ENCODE data around the gene WASF3.

Gene WASF3

GRCh38 chr13:26561067-26561466 lies 3.6 kb downstream of the WASF3 start:
- Histone ChIP-seq H3K36me3 (ENCODE audit: control insufficient read depth in 1 of 2, insufficient read depth in 2 of 2, low read length in 2 of 2) (no peaks in the 10 kb centered on the region), H3K9ac (ENCODE audit: low read depth in 1 of 2, low read length in 2 of 2) (no peak overlapping the region), H3K4me1 (ENCODE audit: control insufficient read depth in 1 of 2, insufficient read depth in 2 of 2, low read length in 2 of 2) (peaks cover 3 to 8% of the 10 kb centered on the region in 2 donors), H3K27me3 (ENCODE audit: control insufficient read depth in 1 of 2, insufficient read depth in 2 of 2, low read length in 2 of 2) (peaks cover 19 to 24% of the 10 kb centered on the region in 2 donors), H3K4me3 (ENCODE audit: low read depth in 1 of 2, low read length in 2 of 2) (no peak overlapping the region), H3K9me3 (ENCODE audit: control insufficient read depth in 1 of 2, low read length in 2 of 2) (no peaks in the 10 kb centered on the region), H3K27ac (ENCODE audit: low read depth, low read length) (no peak overlapping the region)

GRCh38 chr13:26561651-26562511 lies 4.4 kb downstream of the WASF3 start:
- Histone ChIP-seq H3K9me3 (ENCODE audit: control insufficient read depth in 1 of 2, low read length in 2 of 2) (no peaks in the 10 kb centered on the region), H3K4me3 (ENCODE audit: low read depth in 1 of 2, low read length in 2 of 2) (no peak overlapping the region), H3K4me1 (ENCODE audit: control insufficient read depth in 1 of 2, insufficient read depth in 2 of 2, low read length in 2 of 2) (peaks cover 3 to 7% of the 10 kb centered on the region in 2 donors), H3K27me3 (ENCODE audit: control insufficient read depth in 1 of 2, insufficient read depth in 2 of 2, low read length in 2 of 2) (peaks cover 19 to 22% of the 10 kb centered on the region in 2 donors), H3K27ac (ENCODE audit: low read depth, low read length) (no peak overlapping the region), H3K9ac (ENCODE audit: low read depth in 1 of 2, low read length in 2 of 2) (no peak overlapping the region), H3K36me3 (ENCODE audit: control insufficient read depth in 1 of 2, insufficient read depth in 2 of 2, low read length in 2 of 2) (no peaks in the 10 kb centered on the region)

DNA sequence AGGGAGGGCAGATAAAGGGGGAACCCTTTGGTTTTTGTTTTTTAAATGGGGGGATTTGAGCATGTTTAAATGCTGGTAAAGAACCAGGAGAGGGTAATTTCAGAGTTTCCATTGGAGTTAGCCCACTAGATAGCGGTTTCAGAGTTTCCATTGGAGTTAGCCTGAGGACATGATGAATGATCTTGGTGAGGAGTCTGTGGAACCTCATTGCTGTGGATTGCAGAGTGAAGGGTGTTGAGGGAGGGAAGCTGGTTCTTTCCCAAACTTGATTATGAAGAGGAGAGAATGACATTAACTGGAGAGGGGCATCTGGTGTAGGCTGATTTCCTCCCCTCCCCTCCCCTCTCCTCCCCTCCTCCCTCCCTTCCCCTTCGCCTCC lies 5.0 kb downstream of the WASF3 start:
- Histone ChIP-seq H3K27ac (ENCODE audit: low read depth, low read length) (no peak overlapping the region), H3K9ac (ENCODE audit: low read depth in 1 of 2, low read length in 2 of 2) (no peak overlapping the region), H3K4me1 (ENCODE audit: control insufficient read depth in 1 of 2, insufficient read depth in 2 of 2, low read length in 2 of 2) (peaks cover 0 to 3% of the 10 kb centered on the region in 2 donors), H3K4me3 (ENCODE audit: low read depth in 1 of 2, low read length in 2 of 2) (no peak overlapping the region), H3K9me3 (ENCODE audit: control insufficient read depth in 1 of 2, low read length in 2 of 2) (no peaks in the 10 kb centered on the region), H3K27me3 (ENCODE audit: control insufficient read depth in 1 of 2, insufficient read depth in 2 of 2, low read length in 2 of 2) (peaks cover 18 to 19% of the 10 kb centered on the region in 2 donors), H3K36me3 (ENCODE audit: control insufficient read depth in 1 of 2, insufficient read depth in 2 of 2, low read length in 2 of 2) (no peaks in the 10 kb centered on the region)

GRCh38 chr13:26563713-26564112 lies 6.2 kb downstream of the WASF3 start:
- no peaks in the 10 kb centered on the region for H3K9me3 ChIP-seq (ENCODE audit: control insufficient read depth in 1 of 2, low read length in 2 of 2)
- no peak overlapping the region for H3K9ac ChIP-seq (ENCODE audit: low read depth in 1 of 2, low read length in 2 of 2)
- peaks cover 14 to 17% of the 10 kb centered on the region in 2 donors for H3K27me3 ChIP-seq (ENCODE audit: control insufficient read depth in 1 of 2, insufficient read depth in 2 of 2, low read length in 2 of 2)
- H3K4me1 ChIP-seq (ENCODE audit: control insufficient read depth in 1 of 2, insufficient read depth in 2 of 2, low read length in 2 of 2), result no peaks in the 10 kb centered on the region
- no peak overlapping the region for H3K27ac ChIP-seq (ENCODE audit: low read depth, low read length)
- no peak overlapping the region for H3K4me3 ChIP-seq (ENCODE audit: low read depth in 1 of 2, low read length in 2 of 2)
- no peaks in the 10 kb centered on the region for H3K36me3 ChIP-seq (ENCODE audit: control insufficient read depth in 1 of 2, insufficient read depth in 2 of 2, low read length in 2 of 2)

GRCh38 chr13:26568132-26568815 lies 10.8 kb downstream of the WASF3 start:
- Histone ChIP-seq H3K36me3 (ENCODE audit: control insufficient read depth in 1 of 2, insufficient read depth in 2 of 2, low read length in 2 of 2) (no peaks in the 10 kb centered on the region), H3K9ac (ENCODE audit: low read depth in 1 of 2, low read length in 2 of 2) (no peak overlapping the region), H3K4me3 (ENCODE audit: low read depth in 1 of 2, low read length in 2 of 2) (no peak overlapping the region), H3K27ac (ENCODE audit: low read depth, low read length) (no peak overlapping the region), H3K9me3 (ENCODE audit: control insufficient read depth in 1 of 2, low read length in 2 of 2) (no peaks in the 10 kb centered on the region), H3K4me1 (ENCODE audit: control insufficient read depth in 1 of 2, insufficient read depth in 2 of 2, low read length in 2 of 2) (no peaks in the 10 kb centered on the region), H3K27me3 (ENCODE audit: control insufficient read depth in 1 of 2, insufficient read depth in 2 of 2, low read length in 2 of 2) (no peaks in the 10 kb centered on the region)

GRCh38 chr13:26571518-26571917 lies 14.0 kb downstream of the WASF3 start:
- H3K9me3 ChIP-seq (ENCODE audit: control insufficient read depth in 1 of 2, low read length in 2 of 2), result no peaks in the 10 kb centered on the region
- H3K36me3 ChIP-seq (ENCODE audit: control insufficient read depth in 1 of 2, insufficient read depth in 2 of 2, low read length in 2 of 2), result no peaks in the 10 kb centered on the region
- H3K4me3 ChIP-seq (ENCODE audit: low read depth in 1 of 2, low read length in 2 of 2), result no peak overlapping the region
- H3K27ac ChIP-seq (ENCODE audit: low read depth, low read length), result no peak overlapping the region
- H3K4me1 ChIP-seq (ENCODE audit: control insufficient read depth in 1 of 2, insufficient read depth in 2 of 2, low read length in 2 of 2), result no peaks in the 10 kb centered on the region
- H3K27me3 ChIP-seq (ENCODE audit: control insufficient read depth in 1 of 2, insufficient read depth in 2 of 2, low read length in 2 of 2), result no peaks in the 10 kb centered on the region
- H3K9ac ChIP-seq (ENCODE audit: low read depth in 1 of 2, low read length in 2 of 2), result no peak overlapping the region

GRCh38 chr13:26575244-26575643 lies 17.8 kb downstream of the WASF3 start:
- no peaks in the 10 kb centered on the region for H3K27me3 ChIP-seq (ENCODE audit: control insufficient read depth in 1 of 2, insufficient read depth in 2 of 2, low read length in 2 of 2)
- no peaks in the 10 kb centered on the region for H3K9me3 ChIP-seq (ENCODE audit: control insufficient read depth in 1 of 2, low read length in 2 of 2)
- no peaks in the 10 kb centered on the region for H3K4me1 ChIP-seq (ENCODE audit: control insufficient read depth in 1 of 2, insufficient read depth in 2 of 2, low read length in 2 of 2)
- no peak overlapping the region for H3K4me3 ChIP-seq (ENCODE audit: low read depth in 1 of 2, low read length in 2 of 2)
- no peak overlapping the region for H3K27ac ChIP-seq (ENCODE audit: low read depth, low read length)
- no peak overlapping the region for H3K9ac ChIP-seq (ENCODE audit: low read depth in 1 of 2, low read length in 2 of 2)
- H3K36me3 ChIP-seq (ENCODE audit: control insufficient read depth in 1 of 2, insufficient read depth in 2 of 2, low read length in 2 of 2), result no peaks in the 10 kb centered on the region

DNA sequence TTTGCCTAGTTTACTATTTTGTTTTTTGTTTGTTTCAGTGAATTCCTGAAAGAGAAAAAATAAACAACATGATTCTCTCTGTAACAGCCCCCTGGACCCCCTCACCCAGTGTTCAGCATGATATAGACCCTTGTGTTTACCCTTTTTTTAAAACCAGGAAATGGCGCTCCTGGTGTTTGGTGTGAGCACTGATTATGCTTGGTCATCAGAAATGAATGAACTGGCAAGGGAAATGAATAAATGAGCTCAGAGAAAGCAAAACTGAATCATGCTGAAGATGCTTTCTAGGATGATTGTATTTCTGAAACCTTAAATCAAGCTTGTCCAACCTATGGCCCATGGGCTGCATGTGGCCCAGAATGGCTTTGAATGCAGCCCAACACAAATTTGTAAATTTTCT lies 22.1 kb downstream of the WASF3 start:
- H3K9ac ChIP-seq (ENCODE audit: low read depth in 1 of 2, low read length in 2 of 2), result no peak overlapping the region
- no peaks in the 10 kb centered on the region for H3K36me3 ChIP-seq (ENCODE audit: control insufficient read depth in 1 of 2, insufficient read depth in 2 of 2, low read length in 2 of 2)
- H3K4me3 ChIP-seq (ENCODE audit: low read depth in 1 of 2, low read length in 2 of 2), result no peak overlapping the region
- H3K9me3 ChIP-seq (ENCODE audit: control insufficient read depth in 1 of 2, low read length in 2 of 2), result no peaks in the 10 kb centered on the region
- H3K27ac ChIP-seq (ENCODE audit: low read depth, low read length), result no peak overlapping the region
- H3K27me3 ChIP-seq (ENCODE audit: control insufficient read depth in 1 of 2, insufficient read depth in 2 of 2, low read length in 2 of 2), result no peaks in the 10 kb centered on the region
- H3K4me1 ChIP-seq (ENCODE audit: control insufficient read depth in 1 of 2, insufficient read depth in 2 of 2, low read length in 2 of 2), result no peaks in the 10 kb centered on the region

DNA sequence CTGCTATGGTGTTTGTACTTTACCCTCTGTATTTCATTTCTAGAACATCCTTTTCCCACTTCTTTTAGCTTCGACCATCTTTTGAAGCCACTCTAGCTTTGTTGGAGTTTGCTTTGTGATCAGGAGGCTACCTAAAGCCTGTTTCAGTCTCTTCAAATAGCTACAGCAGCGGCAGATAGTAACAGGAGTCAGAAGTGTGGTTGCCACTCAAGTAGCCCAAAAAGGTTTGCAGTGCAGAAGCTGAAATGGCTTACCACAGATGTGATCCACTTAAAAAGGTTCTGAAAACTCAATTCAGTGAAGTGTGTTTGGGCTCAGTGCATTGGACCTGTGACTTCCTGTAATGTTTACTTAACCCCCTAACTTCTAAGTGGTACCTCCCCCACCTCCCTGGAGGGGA lies 26.2 kb downstream of the WASF3 start:
- H3K27me3 ChIP-seq (ENCODE audit: control insufficient read depth in 1 of 2, insufficient read depth in 2 of 2, low read length in 2 of 2), result no peaks in the 10 kb centered on the region
- no peaks in the 10 kb centered on the region for H3K36me3 ChIP-seq (ENCODE audit: control insufficient read depth in 1 of 2, insufficient read depth in 2 of 2, low read length in 2 of 2)
- H3K9ac ChIP-seq (ENCODE audit: low read depth in 1 of 2, low read length in 2 of 2), result no peak overlapping the region
- H3K27ac ChIP-seq (ENCODE audit: low read depth, low read length), result no peak overlapping the region
- H3K9me3 ChIP-seq (ENCODE audit: control insufficient read depth in 1 of 2, low read length in 2 of 2), result no peaks in the 10 kb centered on the region
- no peak overlapping the region for H3K4me3 ChIP-seq (ENCODE audit: low read depth in 1 of 2, low read length in 2 of 2)
- H3K4me1 ChIP-seq (ENCODE audit: control insufficient read depth in 1 of 2, insufficient read depth in 2 of 2, low read length in 2 of 2), result no peaks in the 10 kb centered on the region

DNA sequence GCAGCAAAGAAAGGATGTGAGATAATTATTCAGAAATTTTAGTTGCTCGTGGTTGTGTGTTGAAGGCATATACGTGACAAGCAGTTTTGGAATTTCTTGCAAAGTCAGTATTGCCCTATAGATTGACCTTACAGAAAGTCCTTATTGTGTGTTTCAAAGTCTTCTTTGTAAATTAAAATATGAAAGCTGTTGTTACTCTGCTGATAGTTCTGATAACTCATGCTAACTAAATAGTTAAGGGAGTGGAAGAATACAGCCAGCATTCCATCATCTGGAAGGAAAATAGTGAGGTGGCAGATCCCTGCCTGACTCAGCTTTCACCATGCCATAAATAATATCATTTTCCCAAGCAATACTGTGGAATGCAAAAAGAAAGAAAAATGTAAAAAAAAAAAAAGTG lies 27.2 kb downstream of the WASF3 start:
- H3K36me3 ChIP-seq (ENCODE audit: control insufficient read depth in 1 of 2, insufficient read depth in 2 of 2, low read length in 2 of 2), result no peaks in the 10 kb centered on the region
- no peak overlapping the region for H3K27ac ChIP-seq (ENCODE audit: low read depth, low read length)
- no peaks in the 10 kb centered on the region for H3K9me3 ChIP-seq (ENCODE audit: control insufficient read depth in 1 of 2, low read length in 2 of 2)
- H3K4me1 ChIP-seq (ENCODE audit: control insufficient read depth in 1 of 2, insufficient read depth in 2 of 2, low read length in 2 of 2), result no peaks in the 10 kb centered on the region
- no peaks in the 10 kb centered on the region for H3K27me3 ChIP-seq (ENCODE audit: control insufficient read depth in 1 of 2, insufficient read depth in 2 of 2, low read length in 2 of 2)
- no peak overlapping the region for H3K9ac ChIP-seq (ENCODE audit: low read depth in 1 of 2, low read length in 2 of 2)
- H3K4me3 ChIP-seq (ENCODE audit: low read depth in 1 of 2, low read length in 2 of 2), result no peak overlapping the region
